Ramos (cell line): Measurements from ENCODE around the gene NOS1.

Experiments used
- in situ Hi-C: fragments of 300-500 bp; cut with MboI; formaldehyde crosslinking; loops from one replicate; pipeline ENCODE4 v1.14.3; 2022; ENCODE audit warnings: low sequenced_read_pairs; ENCODE audit not compliant: unreplicated experiment

The NOS1 gene

DNA sequence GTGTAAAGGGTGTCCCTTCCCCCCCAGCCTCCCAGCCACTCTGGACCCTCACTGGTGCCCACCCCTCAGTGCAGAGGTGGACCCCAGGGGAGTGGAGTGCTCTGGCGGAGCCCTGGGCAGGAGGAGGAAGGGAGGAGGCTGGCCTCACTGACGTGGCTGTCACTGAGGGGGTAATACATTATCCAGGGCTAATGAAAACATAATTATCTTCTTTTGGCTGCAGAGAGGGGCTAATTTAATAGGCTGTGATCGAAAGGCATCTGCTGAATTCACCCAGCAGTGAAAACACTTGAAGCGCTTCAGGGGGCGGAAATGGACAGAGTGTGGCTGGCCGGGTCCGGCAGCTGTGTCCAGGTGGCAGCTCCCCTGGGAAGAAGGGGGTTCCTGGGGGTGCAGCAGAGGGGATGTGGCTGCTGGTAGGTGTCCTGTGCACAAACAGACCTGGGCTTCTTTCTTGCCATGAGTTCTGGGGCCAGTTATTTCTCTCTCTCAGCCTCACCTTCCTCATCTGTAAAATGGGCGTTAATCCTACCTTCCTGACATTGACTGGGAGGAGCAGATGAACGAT, 3.7 kb upstream of the NOS1 start:
- in situ Hi-C loops = loop anchor here (5.0 kb wide), 1 partner anchor 472 kb away; no protein-coding TSS in a partner anchor

DNA sequence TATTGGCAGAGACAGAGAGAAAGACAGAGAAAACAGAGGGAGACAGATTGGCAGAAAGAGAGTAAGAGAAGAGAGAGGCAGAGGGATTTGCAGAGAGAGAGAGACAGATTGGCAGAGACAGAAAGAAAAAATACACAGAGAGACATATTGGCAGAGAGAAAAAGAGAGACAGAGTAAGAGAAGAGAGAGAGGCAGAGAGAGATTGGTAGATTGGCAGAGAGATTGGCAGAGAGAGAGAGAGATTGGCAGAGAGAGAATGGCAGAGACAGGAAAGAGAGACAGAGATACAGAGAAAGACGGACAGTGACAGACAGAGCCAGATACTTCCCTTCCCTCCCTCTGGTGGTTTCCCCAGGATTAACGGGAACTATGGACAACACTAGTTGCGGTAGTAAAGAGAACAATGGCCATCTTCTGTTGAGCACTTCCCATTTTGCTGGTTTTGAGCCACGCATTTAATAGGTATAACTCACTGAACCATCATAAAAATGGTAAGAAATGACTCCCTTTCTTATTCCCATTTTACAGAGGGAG, 2.6 kb upstream of the NOS1 start:
- in situ Hi-C loops = no loop called here

DNA sequence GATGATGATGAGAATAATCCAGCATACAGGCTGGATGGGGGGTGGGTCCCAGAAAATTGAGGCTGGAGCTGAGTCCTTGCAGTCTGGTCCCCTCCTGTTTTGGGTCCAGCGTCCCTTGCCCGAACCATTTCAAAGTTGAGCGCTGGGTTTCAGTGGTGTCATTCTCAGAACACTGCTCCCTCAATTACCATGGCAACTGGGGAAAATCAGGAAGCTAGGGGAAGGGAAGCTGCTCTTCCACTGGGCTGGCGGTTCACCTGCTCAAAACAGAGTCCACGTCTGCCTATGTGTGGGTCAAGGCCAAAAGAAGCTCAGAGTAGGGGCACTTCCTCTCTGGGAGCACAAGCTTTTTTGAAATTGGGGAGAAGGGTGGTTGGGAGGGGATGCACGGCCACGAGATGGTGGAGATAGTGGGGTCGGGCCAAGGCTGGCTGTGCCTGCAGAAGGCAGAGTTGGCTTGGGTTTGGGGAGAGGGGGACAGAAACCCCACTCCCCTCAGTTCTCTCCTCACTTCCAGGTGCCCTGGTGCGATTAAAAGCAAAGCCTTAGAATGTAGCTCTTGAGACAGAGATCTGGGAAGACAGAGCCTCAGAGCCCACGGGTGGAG, 1.7 kb upstream of the NOS1 start:
- in situ Hi-C loops = no loop called here

DNA sequence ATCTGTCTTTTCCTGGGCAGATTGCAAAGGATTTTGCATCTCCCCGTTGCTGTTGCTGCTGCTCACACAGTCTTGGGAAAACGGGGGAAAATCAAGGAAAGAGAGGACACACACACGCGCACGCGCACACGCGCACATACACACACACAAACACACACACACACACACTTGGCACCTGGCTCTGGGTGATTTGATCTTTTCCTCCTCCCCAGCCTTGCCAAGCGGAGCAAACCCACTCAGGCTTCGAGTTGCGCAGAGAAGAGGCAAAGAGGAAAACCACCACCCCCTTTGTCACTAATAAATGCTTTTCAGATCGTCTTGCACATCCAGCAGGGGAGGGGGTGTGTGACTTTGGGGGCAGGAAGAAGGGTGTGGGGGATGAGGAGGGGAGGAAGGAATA, 965 bp upstream of the NOS1 start:
- in situ Hi-C loops = no loop called here

DNA sequence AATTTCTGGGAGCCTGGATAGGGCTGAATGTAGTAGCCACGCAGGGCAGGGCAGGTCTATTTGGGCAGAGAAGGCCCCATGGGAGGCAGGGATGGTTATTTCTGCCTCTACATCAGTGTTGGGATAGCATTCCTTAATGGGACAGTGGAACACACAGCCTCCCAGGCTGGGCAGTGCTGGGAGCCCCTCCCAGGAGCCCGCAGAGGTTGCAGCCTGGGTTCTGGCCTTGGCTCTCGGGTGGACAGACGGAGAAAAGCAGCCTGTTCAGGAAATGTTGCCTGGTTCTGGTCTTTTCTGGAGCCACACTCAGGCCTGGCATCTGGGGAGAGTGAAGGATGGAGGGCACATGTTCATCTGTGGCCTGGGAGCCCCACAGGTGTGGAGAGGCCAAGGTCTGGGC, 479 bp upstream of the NOS1 start:
- in situ Hi-C loops = no loop called here

DNA sequence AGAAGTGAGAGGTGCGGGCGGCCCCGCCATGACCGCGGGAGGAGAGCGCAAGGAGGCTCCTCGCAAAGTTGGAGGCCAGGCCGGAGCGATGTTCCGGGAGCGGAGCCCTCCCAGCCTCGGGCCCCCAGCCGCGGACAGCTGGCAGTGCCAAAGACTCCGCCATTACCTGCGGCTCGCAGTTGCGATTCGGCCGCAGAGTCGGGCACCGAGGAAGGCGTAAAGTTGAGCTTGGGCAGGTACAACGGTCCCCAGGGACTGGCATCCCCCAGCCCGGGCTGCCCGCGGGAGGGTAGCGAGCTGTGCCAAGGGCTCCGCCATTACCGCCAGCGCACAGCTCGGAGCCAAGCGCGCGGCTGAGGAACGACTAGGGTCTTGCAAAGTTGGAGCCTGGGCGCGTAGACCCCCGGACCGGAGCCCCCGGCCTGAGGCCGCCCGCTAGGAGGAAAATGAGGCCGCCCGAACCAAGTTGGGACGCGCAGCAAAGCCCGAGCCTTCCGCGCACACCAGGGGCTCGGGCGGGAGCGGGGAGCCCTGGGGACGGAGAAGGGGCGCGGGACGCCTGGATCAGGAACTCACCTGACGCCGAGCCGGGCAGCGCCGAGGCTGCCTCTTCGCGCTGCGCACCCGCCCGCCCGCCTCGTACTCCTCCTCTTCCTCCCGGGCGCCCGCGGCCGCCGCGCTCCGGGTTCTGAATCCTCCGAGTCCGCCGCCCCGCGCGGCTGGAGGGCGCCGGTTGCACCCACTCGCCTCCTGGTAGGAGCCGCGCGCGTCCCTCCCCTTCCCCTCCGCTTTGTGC, 677 bp downstream of the NOS1 start:
- in situ Hi-C loops = no loop called here

DNA sequence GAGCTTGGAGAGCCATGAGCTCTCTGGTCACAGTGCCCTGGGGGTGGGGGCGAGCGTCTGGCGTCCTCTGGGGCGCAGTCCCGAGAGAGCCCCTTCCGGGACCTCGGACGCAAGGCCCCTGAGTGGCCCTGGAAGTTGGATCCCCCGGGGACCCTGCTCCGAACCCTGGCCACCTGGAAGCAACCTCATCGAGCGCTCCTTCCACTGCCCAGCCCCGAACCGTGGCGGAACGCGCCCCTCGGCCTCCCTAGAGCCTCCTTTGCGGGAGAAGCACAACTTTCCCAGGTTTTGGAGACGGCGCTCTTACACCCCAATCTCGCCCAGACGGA, 1.2 kb downstream of the NOS1 start:
- in situ Hi-C loops = no loop called here

DNA sequence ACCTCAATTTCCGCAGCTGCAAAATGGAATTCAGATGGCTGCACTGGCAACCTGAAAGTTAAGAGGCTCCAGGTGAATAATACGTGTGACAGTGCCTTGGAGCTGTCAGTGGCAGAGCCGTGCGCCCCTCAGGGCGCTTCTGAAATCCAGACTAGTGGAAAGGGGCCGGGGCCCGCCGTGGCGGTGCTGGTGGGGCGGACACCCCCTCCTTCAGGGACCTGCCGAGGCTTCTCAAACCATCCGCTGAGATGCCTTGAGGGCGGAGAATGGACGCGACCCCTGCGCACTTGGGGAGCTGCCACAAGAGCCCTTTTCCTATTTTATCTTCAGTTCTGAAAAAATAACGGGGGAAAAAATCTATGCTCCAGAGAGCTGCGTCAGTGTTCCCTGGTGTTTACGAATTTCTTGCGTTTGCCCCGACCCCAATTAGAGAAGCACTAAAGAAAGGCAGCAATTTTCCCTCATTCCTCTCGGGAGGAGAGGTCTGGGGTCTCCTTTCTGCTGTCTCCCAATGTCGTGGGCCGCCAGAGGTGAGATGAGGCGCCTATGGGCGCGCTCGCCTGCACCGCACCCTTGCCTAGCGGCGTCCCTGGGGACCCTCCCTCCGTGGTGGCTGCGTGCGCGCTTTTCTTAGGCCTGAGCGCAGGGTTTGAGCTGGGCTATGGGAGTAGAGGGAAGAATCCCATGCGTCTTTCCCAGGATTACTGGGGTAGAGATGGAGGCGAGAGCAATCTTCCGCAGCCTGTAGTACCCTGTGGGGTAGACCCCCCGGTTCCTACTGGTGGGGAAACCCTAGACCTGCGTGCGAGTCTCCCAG, 2.2 kb downstream of the NOS1 start:
- in situ Hi-C loops = no loop called here

DNA sequence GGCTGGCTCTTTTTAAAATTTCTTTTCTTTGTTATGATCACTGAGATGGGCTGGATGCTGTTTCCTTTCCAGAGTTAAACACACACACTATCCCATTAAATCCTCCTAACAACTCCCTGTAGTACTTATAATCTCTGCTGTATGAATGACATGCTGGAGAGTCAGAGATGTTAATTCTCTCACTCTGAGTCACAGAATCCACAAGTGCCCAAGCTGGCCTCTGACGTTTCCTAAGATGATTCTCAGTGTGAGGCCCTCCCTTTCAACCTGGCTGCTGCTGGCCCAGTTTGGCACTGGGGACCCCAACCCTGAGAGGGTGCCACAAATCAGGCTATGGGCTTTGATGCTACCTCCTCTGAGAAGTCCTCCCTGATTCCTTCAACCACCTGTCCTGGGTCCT, 5.4 kb downstream of the NOS1 start:
- in situ Hi-C loops = no loop called here

DNA sequence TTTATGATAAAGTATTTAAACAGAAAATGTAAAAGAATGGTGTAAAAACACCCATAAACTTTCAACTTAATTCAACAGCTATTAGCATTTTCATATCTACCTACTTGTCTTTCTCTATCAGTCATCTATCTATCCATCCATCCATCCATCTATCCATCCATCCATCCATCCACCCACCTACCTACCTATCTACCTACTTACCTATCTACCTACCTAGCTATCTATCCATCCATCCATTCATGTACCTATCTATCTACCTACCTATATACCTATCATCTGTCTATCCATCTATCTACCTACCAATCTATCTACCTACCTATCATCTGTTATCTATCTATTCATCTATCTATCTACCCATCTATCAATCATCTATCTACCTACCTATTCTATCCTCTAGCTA, 8.5 kb downstream of the NOS1 start:
- in situ Hi-C loops = no loop called here

DNA sequence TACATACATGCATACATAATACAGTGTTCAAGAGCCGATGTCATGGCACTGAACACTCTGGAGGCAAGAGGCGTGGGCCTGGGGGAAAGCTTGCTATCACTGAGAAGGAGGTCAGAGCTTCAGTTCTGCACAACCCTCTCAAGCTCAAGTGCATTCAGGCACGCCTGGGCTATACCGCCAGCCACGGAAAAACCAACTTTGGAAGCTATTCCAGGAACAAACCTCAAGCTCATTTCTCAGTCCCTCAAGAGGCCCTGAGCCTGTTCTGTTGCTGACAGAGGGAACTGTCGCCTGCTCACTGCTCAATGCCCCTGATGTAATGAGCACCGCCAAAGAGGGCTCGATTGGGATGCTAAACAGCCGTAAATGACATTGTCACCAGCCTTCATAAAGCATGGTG, 9.2 kb downstream of the NOS1 start:
- in situ Hi-C loops = no loop called here

DNA sequence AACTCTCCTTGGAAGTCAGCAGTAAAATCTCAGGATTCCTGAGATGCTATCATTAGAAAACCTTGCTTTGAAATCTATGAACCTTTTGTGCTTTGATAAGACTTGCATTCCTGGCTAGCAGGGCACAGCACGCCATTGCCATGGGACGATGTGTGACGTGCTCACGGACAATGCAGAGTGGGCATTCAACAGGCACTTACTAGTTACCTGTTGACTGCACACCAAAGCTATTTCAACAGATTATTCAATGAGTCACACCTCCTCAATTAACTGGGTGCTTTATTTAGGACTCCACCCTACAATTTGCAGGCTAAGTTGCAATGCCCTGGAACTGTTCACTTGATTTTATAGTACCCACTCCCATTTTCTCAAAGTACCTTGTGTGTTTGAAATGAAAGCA, 11.3 kb downstream of the NOS1 start:
- in situ Hi-C loops = no loop called here

DNA sequence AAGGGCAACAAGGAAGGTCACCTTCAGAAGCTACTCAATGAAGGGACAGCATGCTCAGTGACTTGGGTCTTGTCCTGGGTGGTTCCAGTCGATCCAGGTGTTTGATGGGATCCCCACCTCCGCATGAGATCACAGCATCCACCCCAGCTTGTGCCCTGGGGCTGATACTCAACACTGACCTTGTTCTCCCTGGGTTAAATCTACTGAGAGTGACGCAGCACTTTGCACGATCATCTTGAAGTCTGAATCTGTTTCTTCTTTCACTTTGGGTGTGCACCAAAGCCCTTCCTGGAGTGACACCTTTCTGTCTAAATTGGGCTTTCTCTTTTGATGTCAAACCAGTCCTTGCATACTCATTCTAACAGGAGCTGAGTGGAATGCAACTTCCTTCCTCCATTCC, 13.8 kb downstream of the NOS1 start:
- in situ Hi-C loops = no loop called here

DNA sequence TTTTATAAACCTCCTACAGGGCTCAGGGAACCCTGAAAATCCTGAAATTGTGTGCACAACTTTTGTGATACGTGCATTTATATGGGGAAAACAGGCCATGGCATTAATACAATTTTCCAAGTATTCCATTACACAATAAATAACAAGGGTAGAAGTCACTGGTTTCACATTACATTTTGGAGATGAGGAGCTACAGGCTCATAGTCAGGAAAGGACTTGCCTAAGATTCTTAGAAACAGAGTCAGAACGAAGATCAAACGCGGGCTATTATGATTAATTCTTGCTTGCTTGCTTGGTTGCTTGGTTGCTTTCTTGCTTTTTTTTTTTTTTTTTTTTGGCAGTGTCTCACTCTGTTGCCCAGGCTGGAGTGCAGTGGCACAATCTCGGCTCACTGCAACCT, 16.7 kb downstream of the NOS1 start:
- in situ Hi-C loops = no loop called here

DNA sequence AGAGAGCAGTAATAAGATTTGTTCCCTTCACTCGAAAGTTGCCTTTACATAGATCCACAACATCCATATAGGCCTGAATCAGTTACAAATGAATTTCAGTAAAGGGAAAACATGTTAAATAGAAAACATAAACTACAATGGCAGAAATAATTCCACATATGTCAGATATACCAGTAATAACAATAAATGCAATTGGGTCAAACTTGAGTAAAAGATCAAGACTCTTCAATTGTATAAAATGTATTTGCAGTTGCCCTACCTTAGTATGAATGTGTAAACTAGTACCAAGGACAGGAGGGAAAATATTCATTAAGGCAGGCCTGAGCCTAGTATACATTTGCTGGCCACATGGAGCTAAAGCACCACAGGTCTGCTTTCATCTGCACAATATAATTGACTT, 17.6 kb downstream of the NOS1 start:
- in situ Hi-C loops = no loop called here

DNA sequence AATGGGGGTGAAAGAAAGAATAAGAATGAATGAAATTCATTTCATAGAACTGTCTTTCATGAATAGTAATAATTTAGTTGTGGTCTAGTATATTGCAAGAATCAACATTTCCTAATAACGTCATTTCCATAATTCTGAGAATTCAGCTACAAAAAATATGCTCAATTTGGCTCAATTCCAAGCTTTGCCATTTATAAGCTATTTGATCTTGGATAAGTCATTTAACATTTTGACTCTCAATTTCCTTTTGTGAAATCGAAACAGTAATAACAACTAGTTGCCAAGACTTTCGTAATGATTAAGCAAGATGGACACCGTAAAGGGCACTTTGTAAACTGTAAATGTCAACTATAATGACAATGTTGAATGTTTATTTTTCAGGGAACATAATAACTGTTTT, 18.1 kb downstream of the NOS1 start:
- in situ Hi-C loops = no loop called here

DNA sequence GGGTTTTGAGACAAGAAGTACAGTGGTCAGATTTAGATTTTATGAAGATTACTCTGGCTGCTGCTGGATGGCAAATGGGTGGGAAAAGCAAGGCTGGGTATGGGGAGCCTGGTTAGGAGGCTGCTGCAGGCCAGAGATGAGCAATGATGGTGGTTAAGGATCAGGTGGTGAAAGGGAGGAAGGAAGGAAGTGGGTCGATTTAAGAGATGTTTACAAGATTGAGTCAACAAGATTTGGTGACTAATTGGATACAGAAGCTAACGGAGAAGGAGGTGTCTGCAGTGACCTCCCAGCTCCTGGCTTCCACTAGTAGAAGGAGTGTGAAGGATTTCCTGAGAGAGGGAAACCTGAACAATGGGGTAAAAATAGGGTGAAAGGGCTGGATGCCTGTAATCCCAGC, 18.7 kb downstream of the NOS1 start:
- in situ Hi-C loops = no loop called here

DNA sequence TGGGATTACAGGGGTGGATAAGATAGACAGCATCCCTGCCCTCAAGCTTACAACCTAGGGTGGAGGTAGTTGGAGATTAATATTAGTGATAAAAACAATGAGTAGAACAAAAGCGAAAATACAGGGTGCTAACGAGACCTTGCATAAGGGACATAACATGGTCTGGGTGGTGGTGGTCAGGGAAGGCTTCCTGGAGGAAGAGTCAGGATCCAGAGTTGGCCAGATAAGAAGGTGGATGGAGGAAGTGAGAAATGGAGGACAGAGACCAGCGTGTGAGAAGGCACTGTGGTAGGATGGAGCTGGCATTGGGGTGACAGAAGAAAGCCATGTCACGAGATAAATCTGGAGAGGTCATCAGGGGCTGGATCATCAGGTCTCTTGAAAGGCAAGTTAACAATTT, 19.2 kb downstream of the NOS1 start:
- in situ Hi-C loops = no loop called here

DNA sequence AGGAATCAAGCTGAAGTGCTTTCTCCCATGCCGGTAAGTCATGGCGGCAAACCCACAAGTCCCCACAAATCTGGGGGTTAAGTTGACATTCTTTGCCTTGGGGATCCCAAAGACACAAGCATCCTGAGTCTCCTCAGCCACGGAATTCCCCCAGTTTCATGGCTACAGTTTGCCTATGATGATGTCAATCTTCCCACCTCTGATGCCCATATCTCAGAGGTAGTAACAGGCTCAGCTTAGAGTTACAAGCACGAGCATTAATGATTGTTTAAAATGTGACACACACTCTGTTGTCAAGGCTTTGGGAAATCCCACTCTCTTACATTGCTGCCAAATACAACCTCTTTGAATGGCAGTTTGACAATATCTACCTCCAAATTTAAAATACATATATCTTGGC, 22.3 kb downstream of the NOS1 start:
- in situ Hi-C loops = no loop called here

DNA sequence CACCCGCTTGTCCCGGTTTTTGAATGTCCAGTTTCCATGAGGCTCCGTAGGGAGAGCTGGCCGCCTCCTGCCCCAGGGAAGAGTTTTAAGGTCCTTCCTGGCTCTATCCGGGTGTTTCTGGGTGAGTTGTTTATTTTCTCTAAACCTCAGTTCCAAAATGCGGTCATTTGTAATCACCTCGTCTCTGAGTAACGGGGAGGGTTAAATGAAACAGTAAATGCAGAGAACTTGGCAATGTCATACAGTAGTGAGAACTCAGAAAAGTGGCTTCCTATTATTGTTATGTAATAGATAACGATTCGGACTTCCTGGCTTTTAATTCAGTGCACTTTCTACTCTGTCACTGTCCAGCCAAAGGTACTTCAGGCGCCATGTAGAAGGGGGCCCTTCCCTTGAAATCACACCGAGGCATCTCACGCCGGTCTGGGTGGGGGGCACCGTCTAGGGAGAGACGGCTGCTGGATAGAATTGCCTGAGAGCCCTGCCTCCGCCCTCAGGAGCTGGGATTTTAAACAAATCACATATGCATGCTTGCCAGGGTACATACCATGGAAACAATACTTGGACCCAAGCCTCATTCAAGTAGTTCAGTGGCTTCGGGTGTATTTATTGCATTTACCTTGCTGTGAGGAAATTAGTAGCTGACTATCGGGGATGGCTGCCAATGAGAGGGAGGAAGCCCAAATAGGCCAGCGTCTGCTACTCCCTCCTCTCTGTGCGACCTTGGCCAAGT, 26.4 kb downstream of the NOS1 start:
- in situ Hi-C loops = no loop called here
